ENCODE data around the gene RPS21.
"Not testable (repeated sequence)": the region's sequence is repeated elsewhere in the genome, so short reads cannot be mapped to it uniquely, and the experiment has no call there.

The RPS21 gene

DNA sequence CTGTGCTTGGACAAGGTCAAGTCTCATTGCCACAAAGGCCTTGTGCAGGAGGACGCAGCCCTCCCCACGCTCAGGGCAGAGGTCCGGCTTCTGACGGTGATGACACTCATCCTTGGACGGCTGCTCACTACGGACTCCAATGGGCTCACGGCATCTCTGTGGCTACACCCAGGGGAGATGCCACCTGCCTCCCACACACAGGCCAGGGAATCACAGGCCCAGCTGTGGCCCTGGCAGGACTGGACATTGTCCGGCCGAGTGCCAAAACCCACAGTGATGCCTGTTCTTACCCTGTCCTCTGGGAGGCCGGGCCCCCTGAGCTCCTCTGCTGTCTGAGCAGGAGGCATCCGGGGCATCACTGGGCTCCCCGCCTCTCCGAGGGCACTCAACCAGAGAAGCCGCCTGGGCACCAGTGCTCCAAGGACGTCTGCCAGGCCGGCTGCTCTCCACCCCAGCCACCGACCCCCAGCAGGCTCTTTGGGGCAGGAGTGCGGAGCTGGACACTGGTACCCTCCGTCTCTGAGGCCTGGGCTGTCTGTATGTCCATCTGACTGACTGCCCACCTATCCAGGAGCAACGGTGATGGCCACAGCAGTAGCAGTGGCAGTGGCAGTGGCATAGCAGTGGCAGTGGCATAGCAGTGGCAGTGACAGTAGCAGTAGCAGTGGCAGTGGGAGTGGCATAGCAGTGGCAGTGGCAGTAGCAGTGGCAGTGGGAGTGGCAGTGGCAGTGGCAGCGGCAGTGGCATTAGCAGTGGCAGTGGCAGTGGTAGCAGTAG, 38.6 kb downstream of the RPS21 start:
- no peak for DNase-seq (ENCODE audit: low spot score)

DNA sequence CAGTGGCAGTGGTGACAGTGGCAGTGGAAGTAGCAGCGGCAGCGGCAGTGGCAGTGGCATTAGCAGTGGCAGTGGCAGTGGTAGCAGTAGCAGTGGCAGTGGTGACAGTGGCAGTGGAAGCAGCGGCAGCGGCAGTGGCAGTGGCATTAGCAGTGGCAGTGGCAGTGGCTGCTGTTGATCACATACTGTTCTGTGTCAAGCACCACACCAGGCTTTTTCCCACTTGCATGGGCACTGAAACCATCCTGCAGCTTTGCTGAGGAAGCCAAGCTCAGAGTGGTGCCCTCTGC, 39.1 kb downstream of the RPS21 start:
- DNase-seq (ENCODE audit: low spot score): not testable (repeated sequence)

DNA sequence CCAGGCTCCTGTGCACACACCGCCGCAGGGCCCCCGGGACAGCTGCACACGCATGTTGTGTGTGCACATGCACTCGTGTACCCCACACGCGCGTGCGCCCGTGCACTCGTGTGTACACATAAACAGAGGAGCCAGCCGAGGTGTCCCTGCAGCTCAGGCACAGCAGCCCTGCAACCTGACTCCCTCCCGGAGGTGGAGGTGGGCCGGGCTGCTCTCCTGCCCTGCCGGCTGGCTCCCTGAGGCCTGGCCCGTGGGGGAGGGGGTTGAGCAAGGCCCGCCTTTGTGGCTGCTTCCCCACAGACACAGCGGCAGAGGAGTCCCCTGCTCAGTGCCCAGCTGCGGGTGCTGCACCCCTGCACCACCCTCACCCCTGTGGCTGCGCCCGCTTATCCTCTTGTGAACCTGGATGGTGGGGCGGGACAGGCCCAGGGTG, 39.8 kb downstream of the RPS21 start:
- peak; percentile 89 for DNase-seq (ENCODE audit: low spot score)

DNA sequence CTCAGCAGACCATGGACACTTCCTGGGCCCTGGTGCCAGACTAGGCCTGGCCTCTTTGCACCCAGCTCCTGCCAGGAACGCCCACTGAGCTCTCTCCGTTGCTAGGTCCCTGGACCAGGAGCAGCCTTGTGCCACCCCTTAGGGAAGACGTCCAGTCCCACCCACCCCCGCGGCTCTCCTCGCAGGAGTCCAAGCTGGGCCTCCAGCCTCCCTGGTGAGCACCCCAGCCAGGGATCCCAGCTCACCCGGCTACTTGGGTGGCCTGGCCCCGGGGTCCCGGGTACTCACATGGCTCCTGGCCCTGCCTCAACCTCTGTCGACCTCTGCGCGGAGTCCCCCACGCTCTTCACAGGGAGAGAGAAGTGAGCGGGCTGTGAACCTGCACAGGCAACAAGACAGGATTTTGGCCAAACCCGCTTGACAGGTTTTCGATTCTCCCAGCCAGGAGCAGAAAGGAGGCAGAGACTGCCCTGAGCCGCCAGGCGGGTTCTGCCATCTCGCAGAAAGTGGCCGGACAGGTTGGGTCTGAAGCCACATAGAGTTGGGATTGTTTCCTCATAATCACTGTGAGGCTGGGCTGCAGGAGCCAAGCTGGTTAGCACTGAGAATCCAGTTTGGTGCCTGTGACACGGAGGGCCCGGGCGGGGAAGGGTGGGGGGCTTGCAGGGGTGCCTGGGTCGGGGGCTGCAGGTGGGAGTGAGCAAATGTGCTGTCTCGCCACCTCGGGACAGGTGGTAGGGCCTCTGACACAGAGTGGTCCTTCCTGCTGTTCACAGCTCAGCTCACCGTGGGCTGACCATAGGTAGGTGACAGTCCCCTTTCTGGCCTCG, 40.5 kb downstream of the RPS21 start, which contains the start of gene RBBP8NL:
RBBP8NL (minus strand) TSS at position 368 of the 830 bp plus-strand sequence. CDS start 7,892 bp downstream, outside the sequence.
- DNase-seq (ENCODE audit: low spot score): peak; percentile 78

DNA sequence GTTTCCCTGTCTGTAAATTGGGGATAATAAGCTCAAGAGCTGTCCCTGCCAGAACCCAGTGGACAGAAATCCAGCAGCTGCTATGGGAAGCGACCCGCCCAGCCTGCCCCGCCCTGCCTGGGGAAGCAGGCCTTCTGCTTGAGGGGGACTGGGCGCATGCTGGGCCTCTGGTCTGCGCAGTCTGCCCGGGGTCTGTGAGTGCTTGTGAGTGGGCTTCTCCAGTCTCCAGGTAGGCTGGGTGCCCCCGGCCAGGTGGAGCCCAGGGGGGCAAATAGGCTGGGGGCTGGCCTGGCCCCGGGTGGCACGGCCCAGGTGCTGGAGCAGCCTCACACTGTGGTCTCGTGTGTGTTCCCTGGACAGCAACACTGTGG, 41.1 kb downstream of the RPS21 start:
- DNase-seq (ENCODE audit: low spot score): no peak

DNA sequence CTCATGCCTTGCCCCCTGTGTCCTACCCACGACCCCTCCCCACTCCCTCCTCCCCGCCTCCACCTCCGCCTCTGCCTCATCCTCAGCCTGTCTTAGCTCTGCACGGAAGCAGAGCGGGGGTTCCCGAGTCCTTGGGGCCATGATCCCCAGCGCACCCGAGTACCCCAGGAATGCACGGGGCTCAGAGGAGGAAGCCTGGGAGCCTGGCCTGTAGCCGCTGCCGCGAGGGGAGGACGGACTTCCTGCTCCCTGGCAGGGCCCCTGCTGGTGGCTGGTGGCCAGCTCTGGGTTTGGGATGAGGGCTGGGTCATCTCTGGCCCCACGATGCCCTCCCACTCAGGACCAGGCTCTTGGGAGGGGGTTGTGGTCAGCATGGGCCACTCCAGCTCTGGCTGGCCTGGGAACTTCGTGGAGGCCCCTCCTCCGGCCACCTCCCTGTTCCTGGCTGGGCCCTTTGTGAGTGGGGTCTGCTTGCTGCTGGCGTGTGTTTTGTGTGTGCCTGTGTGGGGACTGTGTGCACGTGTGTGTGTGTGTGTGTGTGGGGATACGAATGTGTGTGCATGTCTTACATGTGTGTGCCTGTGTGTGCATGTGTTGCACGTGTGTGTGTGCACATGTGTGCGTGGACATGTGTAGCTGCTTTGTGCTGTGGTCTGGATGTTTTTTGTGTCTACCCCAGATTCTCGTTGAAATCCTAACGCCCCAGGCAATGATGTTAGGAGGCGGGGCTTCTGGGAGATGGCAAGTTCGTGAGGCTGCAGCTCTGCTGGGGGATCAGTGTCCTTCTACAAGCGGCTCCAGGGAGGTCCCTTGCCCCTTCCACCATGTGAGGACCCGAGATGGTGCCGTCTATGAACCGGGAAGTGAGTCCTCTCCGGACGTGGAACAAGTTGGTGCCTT, 41.7 kb downstream of the RPS21 start:
- DNase-seq (ENCODE audit: low spot score): no peak

DNA sequence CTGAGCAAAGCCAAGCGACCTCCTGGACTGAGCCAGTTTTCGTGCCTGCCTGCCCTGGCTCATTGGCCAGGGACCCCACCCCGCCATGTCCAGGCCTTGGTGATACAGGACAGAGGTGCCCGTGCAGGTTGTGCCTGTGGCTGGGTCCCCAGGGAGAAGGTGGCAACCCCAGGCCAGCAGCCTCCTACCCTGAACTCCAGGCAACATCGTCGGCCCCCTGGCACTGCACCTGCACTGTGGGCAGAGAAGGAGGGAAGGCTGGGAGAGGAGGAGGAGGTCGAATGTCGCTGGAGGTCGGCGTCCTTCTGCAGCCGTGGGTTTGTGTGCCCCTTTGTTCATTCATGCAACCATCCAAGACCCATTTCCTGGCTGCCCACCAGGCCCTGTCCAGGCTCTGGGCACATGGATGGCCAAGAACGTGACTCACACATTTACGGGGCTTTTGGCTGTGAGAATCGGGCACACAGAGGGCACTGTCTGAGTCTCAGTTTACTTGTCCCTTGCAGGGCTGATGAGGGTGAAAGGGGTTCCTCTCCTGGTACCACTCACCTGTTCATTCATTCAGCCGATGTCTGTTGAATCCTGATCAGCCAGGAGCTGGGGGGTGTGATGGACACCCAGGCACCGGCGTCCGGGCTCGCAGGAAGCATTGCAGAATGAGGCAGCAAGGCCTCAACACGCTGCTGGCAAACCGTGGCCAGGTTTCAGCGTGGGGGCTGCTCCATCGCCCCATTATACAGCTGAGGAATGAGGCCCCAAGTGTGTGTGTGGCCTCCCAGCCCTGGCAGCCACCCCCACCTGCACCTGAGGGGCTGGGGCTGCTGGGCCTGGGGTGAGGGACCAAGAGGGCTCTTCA, 42.8 kb downstream of the RPS21 start:
- no peak for DNase-seq (ENCODE audit: low spot score)

DNA sequence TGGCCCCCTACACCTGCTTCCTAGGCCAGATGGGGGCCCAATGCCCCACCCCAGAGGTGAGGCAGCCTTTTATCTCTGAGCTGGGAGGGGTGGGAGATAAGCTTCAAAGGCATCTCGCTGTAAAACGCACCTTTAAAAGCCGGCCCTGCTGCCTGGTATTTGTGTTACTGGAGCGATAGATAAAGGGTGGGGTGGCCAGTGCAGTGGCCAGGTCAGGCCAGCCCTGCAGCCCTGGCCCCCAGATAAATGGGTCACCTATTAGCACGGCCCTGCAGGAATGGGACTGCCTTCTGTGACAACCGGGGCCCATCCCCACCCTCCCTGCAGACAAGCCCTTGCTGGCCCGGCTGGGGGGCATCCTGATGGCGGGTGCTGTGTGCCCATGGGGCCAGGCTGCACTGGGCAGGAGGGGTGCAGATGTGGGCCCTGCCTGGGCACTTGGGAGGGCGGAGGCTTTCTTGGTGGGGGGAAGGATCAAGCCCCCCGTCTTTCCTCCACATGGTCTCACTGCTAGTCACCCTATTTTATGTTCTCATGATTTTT, 43.5 kb downstream of the RPS21 start:
- no peak for DNase-seq (ENCODE audit: low spot score)

DNA sequence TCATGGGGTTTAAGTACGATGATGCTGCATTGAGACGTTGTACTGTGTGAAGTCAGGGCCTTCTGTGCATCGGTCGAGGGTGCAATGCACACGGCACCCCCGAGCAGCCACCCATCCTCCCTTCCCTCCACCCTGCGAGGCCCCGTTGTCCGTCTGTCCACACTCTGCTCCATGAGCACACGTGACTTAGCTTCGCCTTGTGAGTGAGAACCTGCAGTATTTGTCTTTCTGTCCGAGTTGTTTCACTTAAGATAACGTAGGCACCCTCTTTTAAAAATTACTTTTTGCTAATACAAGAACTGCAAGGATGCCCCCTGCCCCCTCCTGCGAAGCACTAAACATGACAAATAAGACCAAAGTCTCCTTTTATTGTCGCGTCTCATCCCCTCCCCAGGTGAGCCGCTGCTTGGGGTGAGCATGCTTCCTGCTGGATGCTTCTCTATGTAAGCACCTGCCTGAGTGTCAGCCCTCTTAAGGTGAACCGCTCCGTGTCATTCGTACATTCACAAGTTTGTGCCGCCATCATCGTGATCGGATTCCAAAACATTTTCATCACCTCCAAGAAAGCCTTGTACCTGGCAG, 44.1 kb downstream of the RPS21 start:
- no peak for DNase-seq (ENCODE audit: low spot score)

DNA sequence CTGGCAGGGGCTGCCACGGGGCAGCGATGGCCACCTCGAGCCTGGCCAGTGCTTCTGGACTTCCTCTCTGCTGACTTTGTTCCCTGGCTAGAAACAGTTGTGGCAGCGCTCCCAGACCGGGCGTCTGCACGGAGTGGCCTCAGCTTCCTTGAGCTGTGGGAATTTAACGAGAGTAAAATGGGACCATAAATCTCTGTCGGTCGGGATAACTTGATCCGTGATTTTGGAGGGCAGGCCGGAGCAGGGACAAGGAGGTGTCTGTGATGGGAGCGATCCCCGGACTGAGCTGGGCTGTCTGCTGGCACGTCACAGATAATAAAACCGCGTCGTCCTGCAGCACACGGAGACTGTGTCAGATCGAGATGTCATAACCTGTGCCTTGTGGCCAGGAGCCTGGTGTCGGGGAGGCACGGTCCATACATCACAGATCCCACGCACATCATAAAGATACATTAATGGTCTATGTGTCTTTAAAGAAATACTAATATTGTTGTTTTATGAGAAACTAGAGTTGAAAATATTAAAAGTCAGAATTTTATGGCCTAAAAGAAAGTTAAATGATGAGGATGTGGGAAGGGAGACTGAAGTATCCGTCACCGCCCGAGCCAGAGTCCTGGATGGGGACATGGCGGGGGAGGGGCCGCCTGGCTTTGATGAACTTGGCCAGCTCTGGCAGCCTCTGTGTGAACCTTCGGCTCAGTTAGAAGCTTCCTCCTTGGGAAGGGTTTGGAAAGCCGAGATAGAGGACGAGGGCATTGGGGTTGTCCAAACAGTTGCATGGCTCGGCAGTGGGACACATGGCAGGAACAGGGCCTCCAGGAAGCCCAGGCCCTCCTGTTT, 47.0 kb downstream of the RPS21 start:
- DNase-seq (ENCODE audit: low spot score): no peak

DNA sequence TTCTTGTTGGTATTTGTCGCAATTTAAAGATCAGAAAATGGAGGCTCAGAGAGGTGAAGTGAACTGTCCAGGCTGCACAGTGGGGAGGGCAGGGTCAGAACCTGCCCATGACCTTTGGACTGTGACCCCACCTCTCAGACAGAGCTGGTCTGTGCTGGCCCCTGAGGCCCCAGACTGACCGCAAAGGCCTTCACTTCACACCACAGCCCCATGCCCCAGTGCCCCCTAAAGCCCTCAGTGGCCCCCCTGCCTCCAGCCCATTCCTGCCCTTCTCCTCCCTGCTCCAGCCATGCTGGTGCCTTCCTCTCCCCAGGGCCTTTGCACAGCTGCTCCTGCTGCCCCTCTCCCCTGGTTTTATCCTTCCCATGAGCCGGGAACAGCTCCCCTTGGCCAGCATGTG, 49.8 kb downstream of the RPS21 start:
- DNase-seq (ENCODE audit: low spot score): no peak

DNA sequence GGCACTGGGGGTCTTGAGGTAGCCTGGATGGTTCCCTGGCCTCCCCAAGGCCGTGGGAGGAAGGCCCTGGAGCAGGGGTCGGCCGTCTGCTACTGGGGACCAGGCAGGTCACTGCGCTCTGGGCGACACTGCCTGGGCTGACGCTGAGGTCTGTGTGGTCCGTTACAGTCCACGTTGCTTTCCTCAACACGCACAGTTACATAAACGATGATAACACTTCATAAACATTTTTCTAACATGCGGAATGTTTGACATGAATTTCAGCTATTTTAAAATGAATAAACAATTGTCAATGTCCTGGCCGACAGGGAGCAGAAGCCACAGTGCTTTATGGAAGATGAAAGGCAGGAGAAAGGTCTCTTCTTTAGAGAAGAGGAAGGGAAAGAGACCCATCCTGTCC, 50.6 kb downstream of the RPS21 start:
- DNase-seq (ENCODE audit: low spot score): no peak

DNA sequence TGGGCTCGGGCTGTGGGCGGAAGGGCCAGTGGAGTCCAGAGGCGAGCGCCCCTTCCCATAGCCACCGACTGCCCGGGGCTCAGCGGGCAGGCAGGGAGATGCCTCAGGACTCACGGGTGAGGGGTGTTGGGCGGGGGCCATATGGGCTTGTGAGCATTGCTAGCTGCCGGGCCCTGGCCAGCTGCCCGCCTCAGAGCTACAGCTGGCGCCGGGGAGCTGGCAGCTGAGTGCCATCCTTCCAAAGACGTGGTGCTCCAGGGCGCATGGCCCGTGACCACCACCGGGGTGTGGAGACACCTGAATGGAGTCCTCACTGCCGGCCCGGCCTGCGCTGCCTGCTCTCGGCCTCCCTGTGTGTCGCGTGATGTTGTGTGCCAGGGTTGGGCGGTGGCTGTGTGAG, 51.0 kb downstream of the RPS21 start:
- DNase-seq (ENCODE audit: low spot score): no peak

Data from iPS-NIHi11 (cell line).